GM21576 (cell line): ENCODE results near the gene SLC11A1.

ENCODE experiments used
- ATAC-seq: cut with Tn5 transposase; IDR thresholded peaks from one replicate; pipeline ENCODE4 v1.9.1; 2021; ENCODE audit warnings: mild to moderate bottlenecking, moderate library complexity; ENCODE audit not compliant: unreplicated experiment

Gene SLC11A1

GRCh38 chr2:218366621-218367414 is 15.3 kb upstream of the SLC11A1 start:
- ATAC-seq: no peak

- ATAC-seq: peak; percentile 97
These were observed 14.5 kb upstream of the SLC11A1 start for GRCh38 chr2:218367415-218368149.

GRCh38 chr2:218368150-218368528 is 13.9 kb upstream of the SLC11A1 start:
- ATAC-seq: no peak

GRCh38 chr2:218368621-218369153 is 13.4 kb upstream of the SLC11A1 start:
- ATAC-seq: no peak

GRCh38 chr2:218369330-218369729 is 12.7 kb upstream of the SLC11A1 start:
- no peak for ATAC-seq

- no peak for ATAC-seq
These were observed 11.5 kb upstream of the SLC11A1 start for GRCh38 chr2:218370410-218371063.

GRCh38 chr2:218371983-218372350 is 10.1 kb upstream of the SLC11A1 start:
- ATAC-seq: no peak

- ATAC-seq: no peak
These were observed 7.3 kb upstream of the SLC11A1 start for GRCh38 chr2:218374795-218375194.

GRCh38 chr2:218375212-218375611 is 6.9 kb upstream of the SLC11A1 start:
- ATAC-seq: no peak

GRCh38 chr2:218378053-218378452 is 4.0 kb upstream of the SLC11A1 start:
- no peak for ATAC-seq

- no peak for ATAC-seq
These were observed 712 bp downstream of the SLC11A1 start for GRCh38 chr2:218382785-218383184.

GRCh38 chr2:218383892-218384519 is 1.9 kb downstream of the SLC11A1 start:
- ATAC-seq: no peak

- no peak for ATAC-seq
These were observed 2.9 kb downstream of the SLC11A1 start for GRCh38 chr2:218384975-218385374.

- ATAC-seq: no peak
These were observed 4.7 kb downstream of the SLC11A1 start for GRCh38 chr2:218386505-218387368.

GRCh38 chr2:218387369-218388194 is 5.5 kb downstream of the SLC11A1 start:
- no peak for ATAC-seq

GRCh38 chr2:218389333-218390150 is 7.5 kb downstream of the SLC11A1 start:
- no peak for ATAC-seq

GRCh38 chr2:218391202-218391601 is 9.1 kb downstream of the SLC11A1 start:
- ATAC-seq: no peak

- ATAC-seq: no peak
These were observed 10.4 kb downstream of the SLC11A1 start for GRCh38 chr2:218392459-218392858.
